Measurements from ENCODE around the gene CTXN1. TPM values are rescaled to one million over a fixed set of nuclear protein-coding genes. Genes with fewer than 3 reads are reported as not detected.

CTXN1 gene
- total RNA-seq, 1 donor from 2014 or later = 55.9 TPM

DNA sequence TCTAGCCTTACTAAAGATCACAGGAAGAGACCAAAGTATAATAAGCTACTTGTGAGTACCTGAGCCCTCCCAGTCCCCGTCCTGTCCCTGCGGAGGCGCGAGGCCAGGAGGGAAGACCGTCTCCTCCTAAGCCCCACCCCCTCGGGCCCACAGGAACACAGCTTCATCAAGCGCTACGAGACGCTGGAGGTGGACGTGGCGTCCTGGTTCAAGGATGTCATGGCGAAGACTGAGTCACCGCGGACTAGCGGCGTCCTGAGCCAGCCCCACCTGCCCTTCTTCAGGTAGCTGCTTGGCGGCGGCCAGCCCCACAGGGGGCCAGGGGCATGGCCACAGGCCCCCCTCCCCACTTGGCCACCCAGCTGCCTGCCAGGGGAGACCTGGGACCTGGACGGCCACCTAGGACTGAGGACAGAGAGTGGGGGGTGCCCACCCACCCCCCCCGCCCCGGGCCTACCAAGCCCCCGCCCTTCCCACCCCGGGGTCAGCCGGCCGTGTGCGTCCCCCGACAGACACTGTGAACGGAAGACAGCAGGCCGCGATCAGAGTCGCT lies 13.7 kb downstream of the CTXN1 start:
- peaks cover 3% of the 10 kb centered on the region for H3K36me3 Mint-ChIP-seq (ENCODE audit: low read depth, unreplicated experiment)
- Histone ChIP-seq H3K4me3 (ENCODE audit: insufficient read depth, low read depth, low read length) (no peak overlapping the region), H3K27me3 (ENCODE audit: insufficient read depth, low read length) (peaks cover 16% of the 10 kb centered on the region), H3K79me2 (ENCODE audit: insufficient read depth, low read length) (peaks cover 13% of the 10 kb centered on the region), H3K9ac (ENCODE audit: low read length) (no peak overlapping the region), H3K9me3 (ENCODE audit: insufficient read depth, low read depth, low read length) (no peaks in the 10 kb centered on the region), H4K20me1 (ENCODE audit: insufficient read depth, low read length) (peaks cover 32% of the 10 kb centered on the region), H3K27ac (ENCODE audit: low read depth, low read length) (no peak overlapping the region), H3K4me1 (ENCODE audit: insufficient read depth, low read length) (peaks cover 12% of the 10 kb centered on the region), H3K4me2 (ENCODE audit: low read length) (no peak overlapping the region), H2AFZ (ENCODE audit: low read depth, low read length) (no peak overlapping the region), H3K36me3 (ENCODE audit: insufficient read depth, low read length) (no peaks in the 10 kb centered on the region)
- DNase-seq (ENCODE audit: low read depth) (no peak), FAIRE-seq (no peak)
- no peaks in the 10 kb centered on the region for H3K4me1 Mint-ChIP-seq (ENCODE audit: low read depth, unreplicated experiment)
- peaks cover 13% of the 10 kb centered on the region for H3K27me3 Mint-ChIP-seq (ENCODE audit: low read depth, unreplicated experiment)
- no peak overlapping the region for H3K4me3 Mint-ChIP-seq (ENCODE audit: unreplicated experiment)
- no peak for TF ChIP-seq EZH2 (IDR thresholded peaks at IDR 0.05; ENCODE audit: insufficient read depth, low read length)
- TF ChIP-seq, protein P1, sequence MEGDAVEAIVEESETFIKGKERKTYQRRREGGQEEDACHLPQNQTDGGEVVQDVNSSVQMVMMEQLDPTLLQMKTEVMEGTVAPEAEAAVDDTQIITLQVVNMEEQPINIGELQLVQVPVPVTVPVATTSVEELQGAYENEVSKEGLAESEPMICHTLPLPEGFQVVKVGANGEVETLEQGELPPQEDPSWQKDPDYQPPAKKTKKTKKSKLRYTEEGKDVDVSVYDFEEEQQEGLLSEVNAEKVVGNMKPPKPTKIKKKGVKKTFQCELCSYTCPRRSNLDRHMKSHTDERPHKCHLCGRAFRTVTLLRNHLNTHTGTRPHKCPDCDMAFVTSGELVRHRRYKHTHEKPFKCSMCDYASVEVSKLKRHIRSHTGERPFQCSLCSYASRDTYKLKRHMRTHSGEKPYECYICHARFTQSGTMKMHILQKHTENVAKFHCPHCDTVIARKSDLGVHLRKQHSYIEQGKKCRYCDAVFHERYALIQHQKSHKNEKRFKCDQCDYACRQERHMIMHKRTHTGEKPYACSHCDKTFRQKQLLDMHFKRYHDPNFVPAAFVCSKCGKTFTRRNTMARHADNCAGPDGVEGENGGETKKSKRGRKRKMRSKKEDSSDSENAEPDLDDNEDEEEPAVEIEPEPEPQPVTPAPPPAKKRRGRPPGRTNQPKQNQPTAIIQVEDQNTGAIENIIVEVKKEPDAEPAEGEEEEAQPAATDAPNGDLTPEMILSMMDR (IDR thresholded peaks at IDR 0.05; ENCODE audit: insufficient read depth, low read depth, low read length) = no peak
- no peaks in the 10 kb centered on the region for H3K9me3 Mint-ChIP-seq (ENCODE audit: unreplicated experiment)
- no peak overlapping the region for H3K27ac Mint-ChIP-seq (ENCODE audit: unreplicated experiment)

DNA sequence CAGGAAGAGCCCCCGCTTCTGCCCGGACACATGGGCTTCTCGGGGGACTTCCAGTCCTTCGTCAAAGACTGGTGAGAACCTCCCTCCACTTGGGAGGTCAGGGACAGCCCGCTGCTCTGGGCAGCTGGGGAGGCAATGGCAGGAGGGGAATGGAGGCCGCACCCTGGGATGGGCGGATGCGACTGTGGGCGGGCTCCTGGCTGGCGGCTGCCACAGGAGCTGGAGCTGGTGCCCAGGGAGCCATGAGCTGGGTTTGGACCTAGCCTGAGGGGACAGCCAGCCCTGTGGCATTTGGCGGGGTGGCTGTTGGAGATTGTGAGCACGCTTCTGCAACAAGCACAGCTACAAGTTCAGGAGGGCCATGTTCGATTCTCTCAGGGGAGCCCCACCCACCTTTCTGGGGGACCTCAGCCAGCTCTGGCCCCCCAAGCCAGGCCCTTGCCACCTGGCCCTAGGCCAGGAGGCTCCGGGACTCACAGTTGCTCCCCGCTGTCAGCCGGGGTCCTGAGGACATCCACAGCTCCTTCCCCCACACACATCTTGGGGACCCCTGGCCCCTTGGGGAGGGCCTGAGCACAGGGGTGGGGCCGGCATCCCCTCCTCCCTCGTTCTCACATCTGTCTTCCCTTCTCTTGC lies 14.3 kb downstream of the CTXN1 start:
- Histone ChIP-seq H3K79me2 (ENCODE audit: insufficient read depth, low read length) (peaks cover 16% of the 10 kb centered on the region), H3K4me1 (ENCODE audit: insufficient read depth, low read length) (peaks cover 8% of the 10 kb centered on the region), H3K4me2 (ENCODE audit: low read length) (no peak overlapping the region), H3K36me3 (ENCODE audit: insufficient read depth, low read length) (no peaks in the 10 kb centered on the region), H3K27ac (ENCODE audit: low read depth, low read length) (no peak overlapping the region), H4K20me1 (ENCODE audit: insufficient read depth, low read length) (peaks cover 35% of the 10 kb centered on the region), H3K9ac (ENCODE audit: low read length) (no peak overlapping the region), H3K4me3 (ENCODE audit: insufficient read depth, low read depth, low read length) (no peak overlapping the region), H3K9me3 (ENCODE audit: insufficient read depth, low read depth, low read length) (no peaks in the 10 kb centered on the region), H3K27me3 (ENCODE audit: insufficient read depth, low read length) (peaks cover 11% of the 10 kb centered on the region), H2AFZ (ENCODE audit: low read depth, low read length) (no peak overlapping the region)
- Mint-ChIP-seq H3K36me3 (ENCODE audit: low read depth, unreplicated experiment) (peaks cover 3% of the 10 kb centered on the region), H3K9me3 (ENCODE audit: unreplicated experiment) (no peaks in the 10 kb centered on the region), H3K27me3 (ENCODE audit: low read depth, unreplicated experiment) (peaks cover 10% of the 10 kb centered on the region), H3K4me3 (ENCODE audit: unreplicated experiment) (no peak overlapping the region), H3K27ac (ENCODE audit: unreplicated experiment) (no peak overlapping the region), H3K4me1 (ENCODE audit: low read depth, unreplicated experiment) (no peaks in the 10 kb centered on the region)
- FAIRE-seq = no peak
- DNase-seq (ENCODE audit: low read depth) = no peak
- no peak for TF ChIP-seq EZH2 (IDR thresholded peaks at IDR 0.05; ENCODE audit: insufficient read depth, low read length)

DNA sequence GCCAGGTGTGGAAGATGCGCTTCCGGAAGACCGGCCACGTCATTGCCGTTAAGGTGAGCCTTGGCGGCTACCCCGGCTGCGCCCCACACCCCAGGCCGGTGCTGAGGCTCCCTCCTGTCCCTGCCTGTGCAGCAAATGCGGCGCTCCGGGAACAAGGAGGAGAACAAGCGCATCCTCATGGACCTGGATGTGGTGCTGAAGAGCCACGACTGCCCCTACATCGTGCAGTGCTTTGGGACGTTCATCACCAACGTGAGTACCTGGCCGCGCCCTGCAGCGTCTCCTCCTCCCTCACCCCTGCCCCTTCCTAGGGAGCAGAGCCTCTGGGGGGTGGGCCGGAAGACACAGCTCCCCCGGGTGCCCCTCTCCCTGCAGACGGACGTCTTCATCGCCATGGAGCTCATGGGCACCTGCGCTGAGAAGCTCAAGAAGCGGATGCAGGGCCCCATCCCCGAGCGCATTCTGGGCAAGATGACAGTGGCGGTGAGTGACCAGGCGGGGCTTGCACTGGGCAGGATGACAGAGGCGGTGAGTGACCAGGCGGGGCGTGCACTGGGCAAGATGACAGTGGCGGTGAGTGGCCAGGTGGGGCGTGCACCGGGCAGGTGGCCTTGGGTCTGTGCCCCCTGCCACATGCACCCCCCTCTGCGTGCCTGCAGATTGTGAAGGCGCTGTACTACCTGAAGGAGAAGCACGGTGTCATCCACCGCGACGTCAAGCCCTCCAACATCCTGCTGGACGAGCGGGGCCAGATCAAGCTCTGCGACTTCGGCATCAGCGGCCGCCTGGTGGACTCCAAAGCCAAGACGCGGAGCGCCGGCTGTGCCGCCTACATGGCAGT lies 15.4 kb downstream of the CTXN1 start:
- Mint-ChIP-seq H3K4me1 (ENCODE audit: low read depth, unreplicated experiment) (no peaks in the 10 kb centered on the region), H3K4me3 (ENCODE audit: unreplicated experiment) (no peak overlapping the region), H3K27ac (ENCODE audit: unreplicated experiment) (no peak overlapping the region), H3K9me3 (ENCODE audit: unreplicated experiment) (no peaks in the 10 kb centered on the region), H3K36me3 (ENCODE audit: low read depth, unreplicated experiment) (peaks cover 3% of the 10 kb centered on the region), H3K27me3 (ENCODE audit: low read depth, unreplicated experiment) (peaks cover 7% of the 10 kb centered on the region)
- H3K27me3 ChIP-seq (ENCODE audit: insufficient read depth, low read length) = peaks cover 4% of the 10 kb centered on the region
- H3K4me1 ChIP-seq (ENCODE audit: insufficient read depth, low read length) = peaks cover 2% of the 10 kb centered on the region
- peaks cover 26% of the 10 kb centered on the region for H3K79me2 ChIP-seq (ENCODE audit: insufficient read depth, low read length)
- no peaks in the 10 kb centered on the region for H3K9me3 ChIP-seq (ENCODE audit: insufficient read depth, low read depth, low read length)
- TF ChIP-seq, protein P1 (IDR thresholded peaks at IDR 0.05; ENCODE audit: insufficient read depth, low read depth, low read length) = no peak
- TF ChIP-seq EZH2 (IDR thresholded peaks at IDR 0.05; ENCODE audit: insufficient read depth, low read length) = no peak
- peaks cover 40% of the 10 kb centered on the region for H4K20me1 ChIP-seq (ENCODE audit: insufficient read depth, low read length)
- H3K4me2 ChIP-seq (ENCODE audit: low read length) = no peak overlapping the region
- H3K4me3 ChIP-seq (ENCODE audit: insufficient read depth, low read depth, low read length) = no peak overlapping the region
- no peak for DNase-seq (ENCODE audit: low read depth)
- FAIRE-seq = no peak
- no peak overlapping the region for H3K27ac ChIP-seq (ENCODE audit: low read depth, low read length)
- H2AFZ ChIP-seq (ENCODE audit: low read depth, low read length) = no peak overlapping the region
- no peak overlapping the region for H3K9ac ChIP-seq (ENCODE audit: low read length)
- no peaks in the 10 kb centered on the region for H3K36me3 ChIP-seq (ENCODE audit: insufficient read depth, low read length)
